A549 treated with AZD9567 at 1 μM for 4 hours (cell line): ENCODE measurements around the gene TRIP13. TPM values are rescaled to one million over a fixed set of nuclear protein-coding genes. Genes with fewer than 3 reads are reported as not detected.

ENCODE experiments used
- total RNA-seq: library from RNA; stranded (reverse); fragments of 200-300 nt; extraction: Qiagen RNA extraction; gene quantifications from 5 replicates; pipeline ENCODE4 v1.2.3, GENCODE V29; 2022; ENCODE audit not compliant: insufficient read depth

Gene TRIP13, protein sequence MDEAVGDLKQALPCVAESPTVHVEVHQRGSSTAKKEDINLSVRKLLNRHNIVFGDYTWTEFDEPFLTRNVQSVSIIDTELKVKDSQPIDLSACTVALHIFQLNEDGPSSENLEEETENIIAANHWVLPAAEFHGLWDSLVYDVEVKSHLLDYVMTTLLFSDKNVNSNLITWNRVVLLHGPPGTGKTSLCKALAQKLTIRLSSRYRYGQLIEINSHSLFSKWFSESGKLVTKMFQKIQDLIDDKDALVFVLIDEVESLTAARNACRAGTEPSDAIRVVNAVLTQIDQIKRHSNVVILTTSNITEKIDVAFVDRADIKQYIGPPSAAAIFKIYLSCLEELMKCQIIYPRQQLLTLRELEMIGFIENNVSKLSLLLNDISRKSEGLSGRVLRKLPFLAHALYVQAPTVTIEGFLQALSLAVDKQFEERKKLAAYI
- 62.4 to 70.0 TPM (median 69.3 TPM) in 5 replicates for total RNA-seq

DNA sequence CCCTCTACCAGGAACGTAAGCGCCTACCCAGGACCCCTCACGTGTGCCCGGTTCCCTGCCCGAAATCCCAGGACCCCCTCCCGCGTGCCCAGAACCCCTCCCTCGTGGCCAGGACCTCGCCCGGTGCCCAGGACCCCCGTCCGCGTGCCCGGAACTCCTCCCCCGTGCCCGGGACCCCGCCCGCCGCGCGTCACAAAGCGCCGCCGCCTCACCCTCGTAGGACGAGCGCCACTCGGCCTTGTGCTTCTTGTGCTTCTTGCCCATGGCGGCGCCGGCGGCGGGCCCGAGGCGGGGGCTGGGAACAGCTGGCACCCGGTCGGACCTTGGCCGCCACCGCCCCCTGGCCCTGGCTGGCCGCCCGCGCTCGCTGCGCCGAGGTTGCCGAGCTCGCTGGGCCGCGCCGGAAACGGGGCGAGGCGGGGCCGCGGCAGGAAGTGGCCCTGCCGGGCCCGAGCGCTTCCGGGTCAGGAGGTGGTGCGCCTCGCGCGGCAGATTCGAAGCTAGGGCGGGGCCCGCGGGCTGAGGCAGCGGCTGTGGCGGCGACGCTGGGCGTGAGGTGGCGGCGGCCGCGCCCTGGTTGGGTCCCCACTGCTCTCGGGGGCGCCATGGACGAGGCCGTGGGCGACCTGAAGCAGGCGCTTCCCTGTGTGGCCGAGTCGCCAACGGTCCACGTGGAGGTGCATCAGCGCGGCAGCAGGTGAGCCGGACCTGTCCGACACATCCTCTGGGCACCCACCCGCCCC lies at the start of gene TRIP13, which contains the start of gene BRD9:
Gene TRIP13 (plus strand): TSS at position 491 of the 743 bp plus-strand sequence. CDS start 115 bp downstream, at position 606.
Gene BRD9 (minus strand): TSS at position 408 of the 743 bp plus-strand sequence. CDS start 144 bp downstream, at position 264.

DNA sequence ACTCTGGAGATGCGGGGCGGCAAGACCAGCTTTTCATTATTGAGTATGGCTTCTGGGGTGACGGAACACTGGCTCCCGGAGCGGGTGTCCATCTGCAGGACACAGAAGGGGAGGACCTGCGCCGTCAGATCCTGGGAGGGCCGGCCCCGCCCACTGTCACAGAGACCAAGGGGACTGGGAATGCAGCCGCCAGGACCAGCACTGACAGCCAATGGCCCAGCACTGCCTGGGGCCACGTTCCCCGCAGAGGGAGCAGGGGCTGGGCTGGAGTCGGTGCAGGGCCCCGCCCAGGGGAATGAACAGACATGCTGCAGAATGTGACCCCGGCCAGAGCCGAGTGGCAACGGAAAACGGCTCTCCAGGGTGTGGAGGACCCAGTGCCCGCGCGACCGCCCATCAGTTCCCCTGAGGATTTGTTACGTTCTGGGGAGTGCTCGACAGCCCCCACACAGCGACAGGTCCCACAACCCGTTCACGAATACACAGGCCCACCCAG lies 42.1 kb upstream of the TRIP13 start, which contains the start of gene ZDHHC11:
Gene ZDHHC11 (minus strand): TSS at position 476 of the 496 bp plus-strand sequence. CDS start 384 bp downstream, at position 92.

Other genes with a start within 250 kb of the TRIP13 start
- gene TPPP, start 199.5 kb upstream of the TRIP13 start, total RNA-seq, result 6.5 to 7.8 TPM (median 7.0 TPM) in 5 replicates
- 1.4 to 1.9 TPM (median 1.6 TPM) in 5 replicates for gene ZDHHC11B, start 108.2 kb upstream of the TRIP13 start, total RNA-seq
- 6.1 to 19.8 TPM (median 18.5 TPM) in 5 replicates for gene ZDHHC11, start 41.9 kb upstream of the TRIP13 start, total RNA-seq
- 38.9 to 45.1 TPM (median 41.7 TPM) in 5 replicates for gene BRD9, start 83 bp upstream of the TRIP13 start, total RNA-seq
- gene NKD2, start 115.9 kb downstream of the TRIP13 start, total RNA-seq, result 20.8 to 25.0 TPM (median 22.9 TPM) in 5 replicates
- gene SLC12A7, start 219.2 kb downstream of the TRIP13 start, total RNA-seq, result 19.2 to 33.2 TPM (median 32.7 TPM) in 5 replicates